22Rv1 (cell line): ENCODE data around the gene HBA1.

ENCODE experiments used
- H3K27ac ChIP-seq: fragments of 450-650 bp; 2 replicates; pipeline ENCODE4 v1.5.1; 2017
- ZFX ChIP-seq: fragments of 450-650 bp; IDR thresholded peaks from 2 replicates; pipeline ENCODE4 v1.6.1; 2017; ENCODE audit warnings: antibody characterized with exemption, borderline replicate concordance
- TF ChIP-seq, protein P1 (sequence below): fragments of 450-650 bp; IDR thresholded peaks from 2 replicates; pipeline ENCODE4 v1.5.1; 2017; ENCODE audit warnings: mild to moderate bottlenecking

HBA1 gene

DNA sequence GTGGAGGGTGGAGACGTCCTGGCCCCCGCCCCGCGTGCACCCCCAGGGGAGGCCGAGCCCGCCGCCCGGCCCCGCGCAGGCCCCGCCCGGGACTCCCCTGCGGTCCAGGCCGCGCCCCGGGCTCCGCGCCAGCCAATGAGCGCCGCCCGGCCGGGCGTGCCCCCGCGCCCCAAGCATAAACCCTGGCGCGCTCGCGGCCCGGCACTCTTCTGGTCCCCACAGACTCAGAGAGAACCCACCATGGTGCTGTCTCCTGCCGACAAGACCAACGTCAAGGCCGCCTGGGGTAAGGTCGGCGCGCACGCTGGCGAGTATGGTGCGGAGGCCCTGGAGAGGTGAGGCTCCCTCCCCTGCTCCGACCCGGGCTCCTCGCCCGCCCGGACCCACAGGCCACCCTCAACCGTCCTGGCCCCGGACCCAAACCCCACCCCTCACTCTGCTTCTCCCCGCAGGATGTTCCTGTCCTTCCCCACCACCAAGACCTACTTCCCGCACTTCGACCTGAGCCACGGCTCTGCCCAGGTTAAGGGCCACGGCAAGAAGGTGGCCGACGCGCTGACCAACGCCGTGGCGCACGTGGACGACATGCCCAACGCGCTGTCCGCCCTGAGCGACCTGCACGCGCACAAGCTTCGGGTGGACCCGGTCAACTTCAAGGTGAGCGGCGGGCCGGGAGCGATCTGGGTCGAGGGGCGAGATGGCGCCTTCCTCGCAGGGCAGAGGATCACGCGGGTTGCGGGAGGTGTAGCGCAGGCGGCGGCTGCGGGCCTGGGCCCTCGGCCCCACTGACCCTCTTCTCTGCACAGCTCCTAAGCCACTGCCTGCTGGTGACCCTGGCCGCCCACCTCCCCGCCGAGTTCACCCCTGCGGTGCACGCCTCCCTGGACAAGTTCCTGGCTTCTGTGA, at the start of gene HBA1:
Gene HBA1 (plus strand): TSS at position 204 of the 906 bp plus-strand sequence. CDS start 37 bp downstream, at position 241.
- peak within 1 kb of the TSS; percentile 70 for H3K27ac ChIP-seq

DNA sequence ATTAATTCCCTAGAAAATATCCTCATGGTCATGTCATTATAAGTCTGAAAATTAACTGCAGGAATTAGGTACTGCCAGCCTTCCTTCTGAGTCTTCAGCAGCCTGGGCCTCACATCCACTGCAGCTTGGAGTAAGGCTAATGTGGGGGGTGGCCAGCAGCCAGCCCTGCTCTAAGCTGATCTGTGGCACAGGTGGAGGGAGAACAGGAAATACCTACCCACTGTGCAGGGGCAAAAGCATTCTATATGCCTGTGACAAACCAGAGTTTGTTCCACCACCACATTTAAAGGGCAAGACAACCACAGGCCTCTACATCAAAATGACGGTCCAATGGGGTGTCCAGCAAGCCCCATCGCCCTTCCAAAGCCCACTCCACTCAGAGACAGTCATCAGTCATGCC, 47.4 kb upstream of the HBA1 start:
- TF ChIP-seq ZFX = no peak
- TF ChIP-seq, protein P1, sequence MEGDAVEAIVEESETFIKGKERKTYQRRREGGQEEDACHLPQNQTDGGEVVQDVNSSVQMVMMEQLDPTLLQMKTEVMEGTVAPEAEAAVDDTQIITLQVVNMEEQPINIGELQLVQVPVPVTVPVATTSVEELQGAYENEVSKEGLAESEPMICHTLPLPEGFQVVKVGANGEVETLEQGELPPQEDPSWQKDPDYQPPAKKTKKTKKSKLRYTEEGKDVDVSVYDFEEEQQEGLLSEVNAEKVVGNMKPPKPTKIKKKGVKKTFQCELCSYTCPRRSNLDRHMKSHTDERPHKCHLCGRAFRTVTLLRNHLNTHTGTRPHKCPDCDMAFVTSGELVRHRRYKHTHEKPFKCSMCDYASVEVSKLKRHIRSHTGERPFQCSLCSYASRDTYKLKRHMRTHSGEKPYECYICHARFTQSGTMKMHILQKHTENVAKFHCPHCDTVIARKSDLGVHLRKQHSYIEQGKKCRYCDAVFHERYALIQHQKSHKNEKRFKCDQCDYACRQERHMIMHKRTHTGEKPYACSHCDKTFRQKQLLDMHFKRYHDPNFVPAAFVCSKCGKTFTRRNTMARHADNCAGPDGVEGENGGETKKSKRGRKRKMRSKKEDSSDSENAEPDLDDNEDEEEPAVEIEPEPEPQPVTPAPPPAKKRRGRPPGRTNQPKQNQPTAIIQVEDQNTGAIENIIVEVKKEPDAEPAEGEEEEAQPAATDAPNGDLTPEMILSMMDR = no peak

DNA sequence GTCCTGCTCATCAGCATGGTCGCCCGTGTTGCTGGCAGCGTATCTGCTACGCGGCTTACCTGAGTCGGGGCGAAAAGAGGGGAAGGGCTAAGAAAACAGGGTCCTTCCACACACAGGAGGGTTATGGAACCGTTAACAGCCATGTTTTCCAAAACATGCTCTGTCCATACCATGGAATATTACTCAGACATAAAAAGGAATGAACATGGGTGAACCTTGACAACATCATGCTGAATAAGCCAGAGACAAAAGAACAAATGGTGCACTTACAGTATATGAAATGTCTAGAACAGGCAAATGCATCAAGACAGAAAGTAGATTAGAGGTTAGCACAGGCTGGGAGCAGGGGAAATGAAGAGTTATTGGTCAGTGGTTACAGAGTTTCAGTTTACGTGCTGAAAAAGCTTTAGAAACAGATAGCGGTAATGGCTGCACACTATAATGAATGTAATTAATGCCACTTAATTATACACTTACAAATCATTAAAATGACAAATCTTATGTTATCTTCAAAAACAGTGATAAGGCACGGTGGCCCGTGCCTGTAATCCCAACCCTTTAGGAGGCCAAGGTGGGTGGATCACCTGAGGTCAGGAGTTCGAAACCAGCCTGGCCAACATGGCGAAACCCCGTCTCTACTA, 45.8 kb upstream of the HBA1 start:
- H3K27ac ChIP-seq = no peak overlapping the region
- TF ChIP-seq ZFX = no peak
- TF ChIP-seq, protein P1 = no peak

More for the DNA sequence above, 47.4 kb upstream of the HBA1 start:
- no peak overlapping the region for H3K27ac ChIP-seq

DNA sequence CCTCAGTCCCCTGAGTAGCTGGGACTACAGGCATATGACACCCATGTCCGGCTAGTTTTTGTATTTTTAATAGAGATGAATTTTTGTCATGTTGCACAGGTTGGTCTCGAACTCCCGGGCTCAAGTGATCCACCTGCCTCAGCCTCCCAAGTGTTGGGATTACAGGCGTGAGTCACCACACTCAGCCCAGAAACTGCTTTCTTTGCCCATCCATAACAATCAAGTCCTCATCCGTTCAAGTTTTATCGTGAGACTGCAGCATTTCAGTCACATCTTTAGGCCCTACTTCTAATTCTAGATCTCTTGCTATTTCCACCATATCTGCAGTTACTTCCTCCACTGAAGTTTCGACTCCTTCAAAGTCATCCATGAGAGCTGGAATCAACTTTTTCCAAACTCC, 44.4 kb upstream of the HBA1 start:
- no peak overlapping the region for H3K27ac ChIP-seq
- TF ChIP-seq, protein P1 = no peak
- no peak for TF ChIP-seq ZFX

DNA sequence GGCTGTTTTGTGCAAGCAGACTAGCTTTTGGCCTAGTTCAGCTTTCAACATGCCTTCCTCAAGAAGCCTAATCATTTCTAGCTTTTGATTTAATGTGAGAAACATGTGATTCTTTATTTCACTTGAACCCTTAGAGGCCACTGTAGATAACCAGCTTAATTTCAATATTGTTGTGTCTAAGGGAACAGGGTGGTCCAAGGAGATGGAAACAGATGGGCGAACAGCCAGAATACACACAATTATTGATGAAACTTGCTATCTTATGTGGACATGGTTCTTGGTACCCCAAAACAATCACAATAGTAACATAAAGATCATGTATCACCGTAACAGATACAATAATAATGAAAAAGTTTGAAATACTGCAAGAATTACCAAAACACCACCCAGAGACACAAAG, 42.8 kb upstream of the HBA1 start:
- no peak overlapping the region for H3K27ac ChIP-seq
- TF ChIP-seq ZFX = no peak
- TF ChIP-seq, protein P1 = no peak

DNA sequence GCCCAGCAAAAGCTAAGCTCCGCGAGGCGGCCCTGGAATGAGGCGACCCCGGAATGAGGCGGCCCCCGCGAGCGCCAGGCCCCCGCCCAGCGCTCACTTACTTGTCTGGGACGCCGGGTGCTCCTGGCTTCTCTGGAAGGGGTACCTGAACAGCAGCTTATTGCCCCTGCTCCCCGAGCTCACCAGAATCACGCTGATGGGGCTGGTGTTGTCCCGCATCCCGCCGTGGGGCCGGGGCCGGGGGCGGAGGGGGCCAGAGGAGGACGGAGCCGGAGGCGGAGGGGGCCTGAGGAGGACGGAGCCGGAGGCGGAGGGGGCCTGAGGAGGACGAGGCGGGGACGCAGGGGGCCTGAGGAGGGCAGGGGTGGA, 38.4 kb upstream of the HBA1 start:
- TF ChIP-seq, protein P1 = no peak
- no peak for TF ChIP-seq ZFX
- peak overlapping the region; percentile 63 for H3K27ac ChIP-seq

DNA sequence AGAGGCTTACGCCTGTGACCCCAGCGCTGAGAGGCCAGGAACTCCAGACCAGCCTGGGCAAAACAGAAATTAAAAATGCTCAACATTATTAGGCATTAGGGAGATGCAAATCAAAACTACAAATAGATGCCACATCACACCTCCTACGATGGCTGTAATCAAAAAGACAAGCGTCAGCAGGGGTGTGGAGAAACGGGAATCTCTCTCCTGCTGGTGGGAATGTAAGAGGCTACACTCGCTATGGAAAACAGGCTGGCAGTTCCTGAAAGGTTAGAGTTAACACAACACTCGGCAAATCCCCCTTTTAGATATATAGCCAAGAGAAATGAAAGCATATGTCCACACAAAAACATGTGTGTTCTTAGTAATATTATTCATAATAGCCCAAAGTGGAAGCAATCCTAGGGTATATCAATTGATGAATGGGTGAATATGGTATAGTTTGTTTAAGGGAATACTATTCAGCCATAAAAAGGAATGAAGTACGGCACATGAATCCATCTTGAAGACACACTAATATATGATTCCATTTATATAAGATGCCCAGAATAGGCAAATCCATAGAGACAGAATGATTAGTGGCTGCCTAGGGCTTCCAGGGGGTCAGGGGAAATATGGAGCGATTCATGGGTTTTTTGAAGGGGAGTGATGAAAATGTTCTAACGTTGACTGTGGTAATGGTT, 36.2 kb upstream of the HBA1 start:
- TF ChIP-seq, protein P1 = no peak
- TF ChIP-seq ZFX = no peak
- no peak overlapping the region for H3K27ac ChIP-seq
